IMR-90 (cell line): ENCODE results near the gene KRTAP10-6.

Source experiments
- CEBPB ChIP-seq: IDR thresholded peaks from 2 replicates; pipeline ENCODE4 v1.6.1; 2012; ENCODE audit warnings: low read depth, low read length, improper control_type of control experiment
- CTCF ChIP-seq: conservative IDR thresholded peaks from 2 replicates; pipeline ENCODE4 v1.5.1; 2012; ENCODE audit warnings: mild to moderate bottlenecking, low read depth, low read length, improper control_type of control experiment
- MXI1 ChIP-seq: IDR thresholded peaks from 2 replicates; pipeline ENCODE4 v1.6.1; 2012; ENCODE audit warnings: low read depth, mild to moderate bottlenecking, low read length, moderate library complexity, borderline replicate concordance
- POLR2A ChIP-seq: IDR thresholded peaks from 2 replicates; pipeline ENCODE4 v1.6.1; 2012; ENCODE audit warnings: mild to moderate bottlenecking, low read depth, low read length
- RAD21 ChIP-seq: IDR thresholded peaks from 2 replicates; pipeline ENCODE4 v1.6.1; 2012; ENCODE audit warnings: low read length, improper control_type of control experiment
- RCOR1 ChIP-seq: IDR thresholded peaks from 2 replicates; pipeline ENCODE4 v1.6.1; 2012; ENCODE audit warnings: mild to moderate bottlenecking, low read length, improper control_type of control experiment; ENCODE audit not compliant: insufficient replicate concordance
- SMC3 ChIP-seq: fragments of 150-350 bp; IDR thresholded peaks from 2 replicates; pipeline ENCODE4 v1.6.1; 2016; ENCODE audit warnings: low read depth, mild to moderate bottlenecking, antibody characterized with exemption, low read length, moderate library complexity

- TF ChIP-seq POLR2A: no peak
- no peak for TF ChIP-seq CTCF
- TF ChIP-seq MXI1: no peak
- no peak for TF ChIP-seq CEBPB
- no peak for TF ChIP-seq RCOR1
- no peak for TF ChIP-seq SMC3
- TF ChIP-seq RAD21: no peak
Measured at GRCh38 chr21:44583089-44583799, 9.1 kb downstream of the KRTAP10-6 start.
